Ureter (tissue), 1 donor: ENCODE results near the gene MASTL. TPM values are rescaled to one million over a fixed set of nuclear protein-coding genes. Genes with fewer than 3 reads are reported as not detected.

Experiments used
- DNase-seq: peaks from one replicate; pipeline ENCODE4 v3.0.0-alpha.2; 2020; ENCODE audit warnings: low spot score
- total RNA-seq: library from RNA; stranded (reverse); gene quantifications from one replicate; pipeline ENCODE4 v1.2.4, GENCODE V29; 2023
- donor health status: DM: yes; HTN: yes; CAD: no.

The MASTL gene
- total RNA-seq, 1 donor from 2014 or later: 12.6 TPM

DNA sequence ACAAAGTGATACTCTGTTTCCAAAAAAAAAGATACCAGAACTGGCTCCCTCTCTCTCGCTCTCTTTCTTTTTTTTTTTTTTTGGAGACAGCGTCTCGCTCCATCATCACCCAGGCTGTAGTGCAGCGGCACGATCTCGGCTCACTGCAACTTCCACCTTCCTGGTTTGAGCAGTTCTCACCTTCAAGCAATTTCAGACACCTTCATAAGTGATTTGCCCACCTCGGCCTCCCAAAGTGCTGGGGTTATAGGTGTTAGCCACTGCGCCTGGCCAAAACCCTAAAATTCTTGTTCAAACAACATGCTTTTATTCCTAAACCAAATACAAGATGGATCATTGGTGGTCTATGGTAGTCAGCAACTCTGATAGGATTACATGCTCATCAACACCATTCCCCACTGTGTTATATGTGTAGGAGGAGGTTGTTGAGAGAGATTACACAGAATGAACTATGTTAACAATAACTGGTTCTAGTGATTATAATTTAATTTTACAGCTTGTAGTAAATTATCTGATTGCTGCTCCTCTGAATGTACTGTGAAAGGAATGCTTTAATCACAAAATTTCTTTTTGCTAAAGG lies 69.9 kb downstream of the MASTL start:
- DNase-seq: no peak

DNA sequence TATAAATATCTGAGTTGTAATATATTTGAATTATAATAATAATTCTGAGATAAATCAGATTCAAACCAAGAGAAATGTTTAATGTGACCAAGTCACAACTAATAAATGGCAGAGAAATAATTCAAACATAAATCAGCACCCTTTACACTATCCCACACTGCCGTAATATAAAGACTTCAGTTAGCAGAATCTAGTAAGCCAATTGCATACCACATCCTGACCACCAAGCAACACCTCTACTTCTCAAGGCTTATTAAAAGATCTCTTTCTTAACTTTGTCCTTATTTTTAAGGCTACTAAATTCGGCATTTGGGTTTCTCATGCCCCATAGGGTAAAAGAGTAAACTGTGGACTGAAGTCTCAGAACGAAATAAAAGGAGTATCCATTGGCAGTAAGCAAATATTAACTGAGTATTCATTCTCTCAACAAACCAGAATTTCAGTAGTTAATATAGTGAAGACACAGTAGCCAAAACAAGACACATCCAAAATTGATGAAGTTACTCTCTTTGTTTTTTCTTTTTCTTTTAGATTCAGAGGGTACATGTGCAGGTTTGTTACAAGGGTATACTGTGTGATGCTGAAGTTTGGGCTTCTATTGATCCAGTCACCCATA lies 70.6 kb downstream of the MASTL start:
- DNase-seq: no peak

DNA sequence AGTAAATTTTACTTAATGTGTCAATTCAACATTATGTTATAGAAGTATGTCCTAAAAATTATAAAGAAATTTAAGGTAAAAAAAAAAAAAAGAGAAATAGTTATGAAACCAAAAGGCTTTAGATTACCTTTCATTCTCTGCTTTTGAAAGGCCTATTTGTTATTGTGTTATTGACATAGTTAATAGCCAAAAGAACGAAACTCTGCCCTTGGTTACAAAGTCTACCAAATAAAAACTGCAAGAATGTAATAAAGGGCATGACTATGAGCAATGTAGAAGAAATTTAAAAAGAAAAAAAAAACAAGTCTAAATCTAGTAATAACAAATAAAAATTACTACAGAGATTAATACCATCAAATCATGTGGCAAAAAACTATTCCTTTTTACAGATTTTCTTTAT lies 74.9 kb downstream of the MASTL start:
- no peak for DNase-seq

DNA sequence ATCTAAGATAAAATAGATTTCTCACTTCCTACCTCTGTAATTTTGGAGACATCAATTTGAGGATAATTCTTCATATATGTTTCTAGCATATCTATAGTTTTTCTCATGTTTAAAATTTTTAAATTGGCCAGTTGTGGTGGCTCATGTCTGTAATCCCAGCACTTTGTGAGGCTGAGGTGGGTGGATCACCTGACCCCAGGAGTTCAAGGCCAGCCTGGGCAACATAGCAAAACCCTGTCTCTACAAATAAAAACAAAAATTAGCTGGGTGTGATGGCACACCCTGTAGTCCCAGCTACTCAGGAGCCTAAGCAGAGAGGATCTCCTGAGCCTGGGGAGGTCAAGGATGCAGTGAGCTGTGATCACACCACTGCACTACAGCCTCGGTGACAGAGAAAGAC lies 80.6 kb downstream of the MASTL start:
- DNase-seq: no peak

Other genes starting within 250 kb of the MASTL start
- 8.6 TPM for gene ANKRD26, start 54.9 kb upstream of the MASTL start, total RNA-seq
- 97.8 TPM for gene YME1L1, start 968 bp upstream of the MASTL start, total RNA-seq
- 24.8 TPM for gene ACBD5, start 85.4 kb downstream of the MASTL start, total RNA-seq